ENCODE measurements around the gene PAM. TPM values are rescaled to one million over a fixed set of nuclear protein-coding genes. Genes with fewer than 3 reads are reported as not detected.
A peak's percentile ranks its signal among the peaks of the same experiment; 100 is the strongest.

The PAM gene
- 227 TPM for total RNA-seq
- long read RNA-seq, full-length matches to known transcripts: 38 of 320 reads
- long read RNA-seq, partial matches to known transcripts: 47 of 320 reads
- long read RNA-seq, other reads (novel, unspliced or antisense): 235 of 320 reads

GRCh38 chr5:102754767-102755431 is at the start of gene PAM:
Gene PAM (plus strand): TSS chr5:102755305. CDS start chr5:102866196, 110,891 bp downstream.
- peak within 1 kb of the TSS; percentile 83 for H3K4me3 ChIP-seq
- no peaks in the 10 kb centered on the region for H3K27me3 ChIP-seq
- no peaks in the 10 kb centered on the region for H3K36me3 ChIP-seq
- intact Hi-C loops (cut with DNase I): no loop called here
- peak within 1 kb of the TSS; percentile 84 for H3K27ac ChIP-seq
- peaks cover 17% of the 10 kb centered on the region for H3K4me1 ChIP-seq
- no peaks in the 10 kb centered on the region for H3K9me3 ChIP-seq
- ATAC-seq: peak; percentile 95
- TF ChIP-seq, protein P1, sequence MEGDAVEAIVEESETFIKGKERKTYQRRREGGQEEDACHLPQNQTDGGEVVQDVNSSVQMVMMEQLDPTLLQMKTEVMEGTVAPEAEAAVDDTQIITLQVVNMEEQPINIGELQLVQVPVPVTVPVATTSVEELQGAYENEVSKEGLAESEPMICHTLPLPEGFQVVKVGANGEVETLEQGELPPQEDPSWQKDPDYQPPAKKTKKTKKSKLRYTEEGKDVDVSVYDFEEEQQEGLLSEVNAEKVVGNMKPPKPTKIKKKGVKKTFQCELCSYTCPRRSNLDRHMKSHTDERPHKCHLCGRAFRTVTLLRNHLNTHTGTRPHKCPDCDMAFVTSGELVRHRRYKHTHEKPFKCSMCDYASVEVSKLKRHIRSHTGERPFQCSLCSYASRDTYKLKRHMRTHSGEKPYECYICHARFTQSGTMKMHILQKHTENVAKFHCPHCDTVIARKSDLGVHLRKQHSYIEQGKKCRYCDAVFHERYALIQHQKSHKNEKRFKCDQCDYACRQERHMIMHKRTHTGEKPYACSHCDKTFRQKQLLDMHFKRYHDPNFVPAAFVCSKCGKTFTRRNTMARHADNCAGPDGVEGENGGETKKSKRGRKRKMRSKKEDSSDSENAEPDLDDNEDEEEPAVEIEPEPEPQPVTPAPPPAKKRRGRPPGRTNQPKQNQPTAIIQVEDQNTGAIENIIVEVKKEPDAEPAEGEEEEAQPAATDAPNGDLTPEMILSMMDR (IDR thresholded peaks at IDR 0.05): no peak
- peak; percentile 92 for DNase-seq

DNA sequence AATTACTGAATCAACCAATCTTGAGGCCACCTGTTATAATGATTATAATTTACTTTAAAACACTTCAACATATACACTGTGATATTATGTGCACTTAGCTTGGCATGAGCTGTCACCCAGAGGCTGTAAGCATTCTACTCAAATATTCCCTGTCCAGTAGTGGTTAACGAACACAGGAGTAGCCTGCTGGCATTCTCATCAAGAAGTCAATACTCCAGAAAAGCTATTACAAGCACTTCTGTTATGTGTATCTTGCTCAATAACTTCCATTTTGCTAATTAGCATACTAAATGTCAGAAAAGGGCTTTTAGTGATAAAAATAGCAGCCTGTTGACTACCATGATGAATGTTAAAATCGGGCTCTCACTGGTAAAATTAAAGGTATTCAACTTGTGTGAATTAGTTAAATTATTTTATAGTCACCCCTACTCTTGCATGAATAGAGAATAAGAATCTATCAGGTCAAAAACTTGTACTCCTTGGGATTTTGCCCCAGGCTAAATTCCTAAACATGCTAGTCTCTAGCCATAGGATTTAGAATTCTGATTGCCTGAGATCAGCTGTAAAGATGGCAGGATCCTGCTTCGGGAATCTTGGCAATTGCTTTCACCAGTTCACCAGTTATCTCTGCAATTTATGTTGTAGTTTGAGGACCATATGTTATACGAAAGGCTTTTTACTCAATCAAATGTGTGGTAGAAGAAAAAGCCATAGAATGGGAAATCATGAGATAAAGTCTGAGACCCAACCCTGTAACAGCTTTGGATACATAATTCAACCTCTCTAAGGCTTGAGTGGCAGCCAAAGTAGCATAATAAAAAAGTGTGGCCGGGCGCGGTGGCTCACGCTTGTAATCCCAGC is 43.4 kb upstream of the PAM start:
- ATAC-seq (peak; percentile 73), DNase-seq (no peak)
- TF ChIP-seq, protein P1 (IDR thresholded peaks at IDR 0.05): no peak
- intact Hi-C loops (cut with DNase I): no loop called here
- Histone ChIP-seq H3K36me3 (no peaks in the 10 kb centered on the region), H3K4me3 (no peak overlapping the region), H3K9me3 (no peaks in the 10 kb centered on the region), H3K27ac (no peak overlapping the region), H3K4me1 (no peaks in the 10 kb centered on the region), H3K27me3 (no peaks in the 10 kb centered on the region)

- TF ChIP-seq, protein P1 (IDR thresholded peaks at IDR 0.05): no peak
- H3K4me1 ChIP-seq: no peaks in the 10 kb centered on the region
- no peaks in the 10 kb centered on the region for H3K9me3 ChIP-seq
- no peak for DNase-seq
- H3K36me3 ChIP-seq: no peaks in the 10 kb centered on the region
- H3K4me3 ChIP-seq: no peak overlapping the region
- no peak for ATAC-seq
- H3K27me3 ChIP-seq: no peaks in the 10 kb centered on the region
- H3K27ac ChIP-seq: no peak overlapping the region
- intact Hi-C loops (cut with DNase I): no loop called here
These were observed 41.8 kb upstream of the PAM start for GRCh38 chr5:102713278-102713677.

DNA sequence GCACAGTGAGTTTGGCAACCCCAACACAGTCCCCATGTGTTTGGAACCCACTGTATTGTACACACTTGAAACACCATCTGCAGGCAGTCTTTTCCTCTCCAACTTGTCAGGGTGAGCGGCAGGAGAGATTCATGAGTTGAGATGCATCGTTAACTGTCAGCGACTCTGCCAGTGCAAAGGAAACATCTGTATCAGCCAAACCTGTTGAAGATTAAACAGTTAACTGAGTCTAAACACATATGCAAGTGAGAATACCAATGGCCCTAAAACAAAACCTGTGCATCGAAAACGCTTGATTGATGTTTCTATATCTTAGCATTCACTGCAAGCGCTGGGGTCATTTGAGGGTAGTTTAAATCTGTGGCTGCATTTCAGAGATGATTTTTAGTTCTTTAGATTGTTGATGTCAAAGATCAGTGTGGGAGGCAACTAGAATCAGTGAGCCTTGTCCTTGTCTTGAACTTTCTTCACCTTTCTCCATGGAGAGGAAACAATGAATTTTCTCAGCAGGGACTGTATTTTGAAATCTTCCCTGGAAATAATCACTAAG is 41.3 kb upstream of the PAM start:
- H3K36me3 ChIP-seq: no peaks in the 10 kb centered on the region
- no peak for DNase-seq
- H3K27me3 ChIP-seq: no peaks in the 10 kb centered on the region
- no peak overlapping the region for H3K27ac ChIP-seq
- TF ChIP-seq, protein P1 (IDR thresholded peaks at IDR 0.05): no peak
- H3K4me3 ChIP-seq: no peak overlapping the region
- intact Hi-C loops (cut with DNase I): no loop called here
- no peaks in the 10 kb centered on the region for H3K9me3 ChIP-seq
- ATAC-seq: no peak
- H3K4me1 ChIP-seq: no peaks in the 10 kb centered on the region

DNA sequence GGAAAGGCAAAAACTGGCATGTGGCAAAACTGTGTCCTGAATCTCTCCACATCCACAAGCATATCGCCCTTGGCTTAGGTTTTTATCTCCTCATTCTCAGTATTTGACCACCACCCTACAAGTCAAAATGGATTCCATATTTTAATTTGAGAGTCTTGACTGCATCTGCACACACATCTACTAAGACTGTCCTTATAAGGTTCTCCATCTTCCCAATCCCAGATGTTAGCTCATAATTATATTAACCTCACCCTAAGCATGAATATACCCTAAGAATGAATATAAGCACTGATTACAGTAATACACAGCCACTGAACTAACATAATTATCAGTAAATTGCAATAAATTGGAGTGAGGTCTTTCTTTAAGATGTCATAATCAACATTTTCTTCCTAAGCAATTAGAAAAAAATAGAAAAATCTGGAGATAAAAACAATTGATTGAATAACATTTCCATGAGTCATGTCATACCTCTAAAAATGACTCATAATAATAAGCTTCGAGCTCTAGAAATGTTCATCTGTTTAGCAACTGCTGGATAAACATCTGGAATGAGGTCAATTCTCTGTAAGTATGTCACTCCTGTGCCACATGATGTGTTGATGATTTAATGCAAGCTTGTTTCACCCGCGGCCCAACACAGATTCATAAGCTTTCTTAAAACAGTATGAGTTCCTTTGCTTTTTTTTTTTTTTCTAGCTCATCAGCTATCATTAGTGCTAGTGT is 39.9 kb upstream of the PAM start:
- DNase-seq (no peak), ATAC-seq (no peak)
- intact Hi-C loops (cut with DNase I): no loop called here

More for the DNA sequence above, 39.9 kb upstream of the PAM start:
- Histone ChIP-seq H3K36me3 (no peaks in the 10 kb centered on the region), H3K27ac (no peak overlapping the region), H3K4me1 (no peaks in the 10 kb centered on the region), H3K9me3 (no peaks in the 10 kb centered on the region), H3K27me3 (no peaks in the 10 kb centered on the region), H3K4me3 (no peak overlapping the region)
- TF ChIP-seq, protein P1 (IDR thresholded peaks at IDR 0.05): no peak

Data from upper lobe of right lung (tissue), 1 donor.